HG03469 (cell line): ENCODE data around the gene SCG3.

Experiments
- ATAC-seq: cut with Tn5 transposase; IDR thresholded peaks from one replicate; pipeline ENCODE4 v1.9.1; 2021; ENCODE audit warnings: mild to moderate bottlenecking, moderate library complexity, moderate number of reproducible peaks; ENCODE audit not compliant: unreplicated experiment

Gene SCG3

GRCh38 chr15:51677452-51677851 is 3.9 kb upstream of the SCG3 start:
- ATAC-seq: no peak

GRCh38 chr15:51678096-51678495 is 3.2 kb upstream of the SCG3 start:
- no peak for ATAC-seq

GRCh38 chr15:51680321-51680720 is 982 bp upstream of the SCG3 start:
- ATAC-seq: no peak

DNA sequence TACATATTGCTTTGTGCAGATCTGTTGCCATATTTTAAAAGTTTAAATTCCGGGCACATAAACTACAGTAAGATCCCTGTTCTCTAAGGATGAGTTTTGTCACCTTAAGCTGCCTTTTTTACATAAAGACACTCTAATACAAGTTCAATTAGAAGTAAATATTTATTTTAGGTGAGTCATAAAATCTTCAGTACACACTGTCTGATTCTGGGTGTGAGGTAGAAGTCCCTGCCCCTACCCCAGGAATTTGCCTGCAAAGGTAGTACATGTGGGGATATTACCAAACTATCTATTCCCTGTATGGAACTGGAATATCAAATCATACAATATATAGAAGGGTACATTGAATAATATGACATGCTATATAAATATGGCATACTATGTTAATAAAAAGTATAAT is 6.3 kb downstream of the SCG3 start:
- no peak for ATAC-seq

DNA sequence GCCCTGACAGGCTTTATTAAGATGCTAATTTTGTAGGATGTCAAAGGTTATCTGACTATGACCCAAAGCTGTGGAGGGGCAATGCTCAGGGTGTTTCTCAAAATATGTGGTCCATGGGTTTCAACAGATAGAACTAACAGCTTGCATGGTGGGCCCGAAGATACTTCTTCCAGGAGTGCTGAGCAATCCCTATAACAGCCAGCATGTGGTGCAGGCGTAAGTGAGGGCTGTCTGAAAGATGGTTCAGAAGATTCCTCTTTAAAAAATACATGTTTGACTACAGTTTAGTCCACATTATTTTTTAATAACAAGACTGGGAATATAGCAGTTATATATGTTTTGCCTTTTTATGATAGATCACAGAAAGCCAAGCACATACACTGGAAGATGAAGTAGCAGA is 7.6 kb downstream of the SCG3 start:
- no peak for ATAC-seq

DNA sequence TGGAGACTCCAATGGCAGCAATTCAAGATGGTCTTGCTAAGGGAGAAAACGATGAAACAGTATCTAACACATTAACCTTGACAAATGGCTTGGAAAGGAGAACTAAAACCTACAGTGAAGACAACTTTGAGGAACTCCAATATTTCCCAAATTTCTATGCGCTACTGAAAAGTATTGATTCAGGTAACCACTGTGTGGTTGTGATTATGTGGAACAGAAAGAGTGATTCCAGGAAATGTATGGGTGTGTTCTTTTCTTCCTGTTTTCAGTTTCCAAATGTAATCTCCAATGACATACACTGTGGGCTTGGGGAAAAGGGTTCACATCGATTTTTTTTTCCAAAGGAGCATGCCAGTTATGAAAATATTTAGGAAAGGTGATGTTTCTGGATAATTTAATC is 10.9 kb downstream of the SCG3 start:
- no peak for ATAC-seq

DNA sequence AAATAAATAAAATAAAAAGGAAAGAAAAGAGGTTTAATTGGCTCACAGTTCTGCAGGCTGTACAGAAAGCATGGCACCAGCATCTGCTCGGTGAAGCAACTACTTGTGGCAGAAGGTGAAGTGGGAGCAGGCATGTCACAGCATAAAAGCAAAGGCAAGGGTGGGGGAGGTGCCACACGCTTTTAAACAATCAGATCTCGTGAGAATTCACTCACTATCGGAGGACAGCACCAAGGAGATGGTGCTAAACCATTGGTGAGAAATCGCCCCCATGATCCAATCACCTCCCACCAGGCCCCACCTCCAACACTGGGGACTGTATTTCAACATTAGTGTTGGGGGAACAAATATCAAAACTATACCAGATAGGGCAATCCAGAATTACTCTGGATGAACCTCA is 15.3 kb downstream of the SCG3 start:
- ATAC-seq: no peak

DNA sequence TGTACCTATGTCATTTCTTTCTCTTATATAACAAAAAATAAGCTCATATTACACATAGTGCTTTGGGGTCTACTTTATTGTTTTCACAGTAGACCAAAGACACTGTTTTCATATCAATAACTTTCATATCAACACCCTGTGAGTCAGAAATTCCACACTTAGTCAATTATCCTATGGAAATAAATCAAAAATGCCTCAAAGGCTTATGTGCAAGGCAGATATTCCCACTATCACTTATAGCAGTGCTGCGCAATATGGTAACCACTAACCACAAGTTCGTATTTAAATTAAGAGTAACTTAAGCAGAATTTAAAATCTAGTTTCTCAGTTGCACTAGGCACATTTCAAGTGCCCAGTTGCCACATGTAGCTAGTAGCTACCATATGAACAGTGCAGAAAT is 15.9 kb downstream of the SCG3 start:
- ATAC-seq: no peak

GRCh38 chr15:51699373-51699772 is 18.1 kb downstream of the SCG3 start:
- no peak for ATAC-seq

DNA sequence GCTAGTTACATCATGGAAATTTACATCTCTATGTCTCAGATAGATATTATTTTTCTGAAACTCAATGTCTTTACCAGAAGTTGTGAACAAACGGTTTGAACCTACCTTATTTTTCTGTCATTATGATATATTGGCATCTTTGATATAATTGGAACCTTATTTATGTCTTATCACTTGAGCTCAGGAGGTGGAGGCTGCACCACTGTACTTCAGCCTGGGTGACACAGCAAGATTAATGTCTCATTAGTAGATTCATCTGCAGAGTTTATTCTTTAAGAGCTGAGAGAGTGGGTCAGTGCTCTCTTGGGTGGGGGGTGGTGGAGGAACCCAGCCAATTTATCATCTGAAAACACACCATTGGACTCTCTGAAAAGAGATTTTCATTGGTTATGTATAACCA is 21.4 kb downstream of the SCG3 start:
- no peak for ATAC-seq

- no peak for ATAC-seq
Observed at GRCh38 chr15:51706291-51706690, 25.0 kb downstream of the SCG3 start.

- ATAC-seq: no peak
Observed at GRCh38 chr15:51706926-51707608, 25.8 kb downstream of the SCG3 start.

GRCh38 chr15:51708013-51708412 is 26.7 kb downstream of the SCG3 start:
- no peak for ATAC-seq

DNA sequence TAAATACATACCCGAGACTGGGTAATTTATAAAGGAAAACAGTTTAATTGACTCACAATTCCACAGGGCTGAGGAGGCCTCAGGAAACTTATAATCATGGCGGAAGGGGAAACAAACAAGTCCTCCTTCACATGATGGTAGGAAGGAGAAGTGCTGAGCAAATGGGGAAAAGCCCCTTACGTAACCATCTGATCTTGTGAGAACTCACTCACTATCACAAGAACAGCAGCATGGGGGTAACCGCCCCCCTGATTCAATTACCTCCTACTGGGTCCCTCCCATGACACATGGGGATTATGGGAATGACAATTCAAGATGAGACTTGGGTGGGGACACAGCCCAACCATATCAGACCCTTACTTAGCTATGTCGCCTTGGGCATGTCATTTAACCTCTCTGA is 27.7 kb downstream of the SCG3 start:
- no peak for ATAC-seq

- no peak for ATAC-seq
Observed at GRCh38 chr15:51714162-51714561, 32.9 kb downstream of the SCG3 start.

DNA sequence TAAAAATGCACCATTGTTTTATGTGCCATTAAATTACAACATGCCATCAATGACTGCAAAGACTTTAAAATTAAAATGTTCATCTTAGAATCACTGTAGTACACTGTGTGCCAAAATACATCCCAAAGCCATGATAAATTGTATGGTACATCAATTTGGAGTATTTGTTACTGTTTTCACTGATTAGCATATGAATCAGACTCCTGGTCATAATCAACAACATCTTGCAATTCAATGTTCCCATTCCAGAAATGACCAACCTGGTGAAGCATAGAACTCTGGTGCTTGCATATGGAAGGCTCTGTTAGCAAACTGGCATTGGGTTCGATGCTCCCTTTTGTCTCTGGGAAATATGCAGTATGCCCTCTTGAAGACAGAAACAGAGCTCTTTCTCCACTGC is 33.6 kb downstream of the SCG3 start:
- no peak for ATAC-seq

GRCh38 chr15:51718219-51718618 is 36.9 kb downstream of the SCG3 start:
- no peak for ATAC-seq

DNA sequence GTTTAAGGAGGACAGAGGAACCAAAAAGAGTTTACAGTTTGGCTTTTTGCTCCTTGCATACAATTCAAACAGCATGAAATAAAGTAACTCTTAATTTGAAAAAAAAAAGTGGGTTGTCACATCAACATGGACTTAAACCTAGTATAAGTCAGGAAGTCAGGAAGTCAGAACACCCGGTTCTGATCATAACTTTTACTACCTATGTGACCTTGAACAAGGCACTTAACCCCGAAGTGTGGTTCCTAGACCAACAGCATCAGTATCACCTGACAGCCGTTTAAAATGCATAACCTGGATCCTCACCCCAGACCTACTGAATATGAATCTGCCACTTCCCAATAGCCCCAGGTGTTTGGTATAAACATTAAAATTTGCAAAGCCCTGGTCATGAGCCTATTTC is 37.4 kb downstream of the SCG3 start:
- ATAC-seq: no peak

DNA sequence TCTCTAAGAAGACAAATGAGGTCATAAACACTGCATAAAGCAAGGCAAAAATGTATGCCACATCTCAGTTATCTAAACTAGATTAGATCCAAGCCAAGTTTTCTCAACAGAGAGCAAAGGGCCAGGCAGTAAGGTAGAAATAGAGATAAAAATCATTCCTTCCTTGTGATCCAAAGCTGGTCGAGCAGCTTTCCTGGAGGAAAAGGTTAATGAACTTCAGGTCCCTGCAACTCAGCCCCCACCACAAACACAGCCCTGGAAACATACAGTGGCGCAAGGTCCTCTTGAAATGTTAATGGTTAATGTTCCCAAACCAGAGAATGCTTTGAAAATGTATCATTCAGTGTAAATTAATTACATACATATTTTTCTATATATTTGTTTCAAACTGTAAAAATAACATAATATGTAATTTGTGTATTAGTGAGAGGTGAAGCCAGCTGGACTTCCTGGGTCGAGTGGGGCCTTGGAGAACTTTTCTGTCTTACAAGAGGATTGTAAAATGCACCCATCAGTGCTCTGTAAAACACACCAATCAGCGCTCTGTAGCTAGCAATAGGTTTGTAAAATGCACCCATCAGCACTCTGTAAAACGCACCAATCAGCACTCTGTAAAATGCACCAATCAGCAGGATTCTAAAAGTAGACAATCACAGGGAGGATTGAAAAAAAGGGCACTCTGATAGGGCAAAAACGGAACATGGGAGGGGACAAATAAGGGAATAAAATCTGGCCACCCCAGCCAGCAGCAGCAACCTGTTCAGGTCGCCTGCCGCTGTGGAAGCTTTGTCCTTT is 39.1 kb downstream of the SCG3 start:
- ATAC-seq: no peak

DNA sequence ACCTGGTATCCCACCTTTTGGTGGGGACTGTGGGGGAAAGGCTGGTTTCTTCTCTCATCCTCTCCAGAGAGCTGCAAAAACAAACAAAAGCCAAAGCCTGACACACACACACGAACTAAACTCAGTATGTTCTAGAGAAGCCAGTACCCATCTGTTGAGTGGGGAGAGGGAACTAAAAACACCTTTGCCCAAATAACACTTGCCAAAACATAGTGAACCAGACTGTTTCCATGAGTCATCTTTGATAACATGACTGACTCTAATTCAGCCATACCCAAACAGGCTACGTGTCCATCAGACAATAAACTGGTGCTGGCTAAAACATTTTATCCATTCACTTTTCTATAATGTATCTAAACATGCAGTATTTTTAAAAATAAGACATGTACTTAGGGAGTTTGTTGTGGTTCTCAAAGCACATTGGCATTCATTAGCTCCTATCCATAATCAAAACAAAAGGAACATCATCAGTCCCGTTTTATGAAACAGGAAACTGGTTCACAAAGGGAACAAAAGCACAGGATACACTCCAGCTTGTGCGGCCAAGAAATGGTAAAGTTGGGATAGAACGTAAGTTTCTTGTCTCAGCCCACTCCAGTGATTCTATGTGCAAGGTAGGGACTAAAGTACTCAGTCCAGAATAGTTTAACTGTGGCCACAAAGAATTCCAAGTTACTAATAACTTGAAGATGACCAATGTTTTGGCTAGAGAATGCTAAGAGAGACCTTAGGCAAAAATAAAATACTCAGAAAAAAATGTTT is 40.1 kb downstream of the SCG3 start:
- no peak for ATAC-seq

DNA sequence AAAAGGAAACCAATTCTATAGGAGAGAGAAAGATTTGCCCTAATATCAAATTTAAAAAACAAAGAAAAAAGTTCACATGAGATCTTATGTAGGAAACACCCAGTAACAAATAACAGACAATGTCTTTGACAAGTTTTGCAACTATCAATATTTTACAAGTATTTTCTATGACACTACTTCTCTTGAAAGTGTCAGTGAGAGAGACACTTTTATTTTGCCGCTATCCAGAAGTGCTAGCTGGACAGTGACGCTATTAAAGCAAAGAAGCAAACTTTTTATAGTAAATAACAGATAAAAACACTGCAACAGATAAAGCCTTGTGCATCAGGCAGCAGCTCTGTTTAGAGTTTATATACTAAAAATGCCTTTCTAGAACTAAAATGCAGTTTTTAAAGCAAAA is 42.9 kb downstream of the SCG3 start:
- ATAC-seq: no peak

GRCh38 chr15:51724673-51725072 is 43.4 kb downstream of the SCG3 start:
- no peak for ATAC-seq
